ENCODE data around the gene CTDP1.

The CTDP1 gene

GRCh38 chr18:79662034-79662433 is 17.6 kb upstream of the CTDP1 start:
- Histone ChIP-seq H3K27me3 (ENCODE audit: insufficient read depth, low read length, poor library complexity, severe bottlenecking) (no peaks in the 10 kb centered on the region), H3F3A (ENCODE audit: low read depth) (no peaks in the 10 kb centered on the region), H3K9me3 (ENCODE audit: insufficient read depth, low read depth, low read length) (peaks cover 2% of the 10 kb centered on the region; the same call in 1 of the 2 replicates)

DNA sequence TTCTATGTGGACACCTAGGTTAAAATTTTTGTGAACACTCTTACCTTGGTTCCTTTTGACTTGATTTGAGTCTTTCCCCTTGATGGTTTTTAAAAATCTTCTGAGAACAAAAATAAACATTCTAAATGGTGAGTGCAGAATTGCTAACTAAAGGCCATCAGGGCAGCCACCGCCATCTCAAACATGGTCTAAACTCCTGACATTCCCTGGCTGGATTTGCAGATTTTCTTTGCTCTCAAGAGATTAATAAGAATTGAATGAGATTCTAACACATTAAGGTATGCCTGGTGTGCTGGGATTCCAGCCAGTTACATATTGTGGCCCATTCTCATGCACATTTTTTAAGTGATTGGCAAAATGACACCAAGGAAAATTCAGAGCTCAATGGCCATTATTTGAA is 17.2 kb upstream of the CTDP1 start:
- no peaks in the 10 kb centered on the region for H3F3A ChIP-seq (ENCODE audit: low read depth)
- no peaks in the 10 kb centered on the region for H3K9me2 ChIP-seq (replicated peaks; ENCODE audit: low read depth, low read length)
- no peak for TF ChIP-seq CTCF (conservative IDR thresholded peaks at IDR 0.05; ENCODE audit: low read length)
- TF ChIP-seq EZH2phosphoT487 (IDR thresholded peaks at IDR 0.05; ENCODE audit: borderline replicate concordance): no peak
- no peaks in the 10 kb centered on the region for H4K20me1 ChIP-seq (ENCODE audit: insufficient read depth, low read length, poor library complexity, severe bottlenecking)
- no peaks in the 10 kb centered on the region for H3K36me3 ChIP-seq (ENCODE audit: insufficient read depth, low read length)
- no peak overlapping the region for H3K4me2 ChIP-seq (ENCODE audit: low read depth, low read length, poor library complexity, severe bottlenecking)
- no peak overlapping the region for H2AFZ ChIP-seq (ENCODE audit: low read length)
- H3K27me3 ChIP-seq (ENCODE audit: insufficient read depth, low read length, poor library complexity, severe bottlenecking): no peaks in the 10 kb centered on the region
- H3K9ac ChIP-seq (ENCODE audit: low read depth, low read length, poor library complexity, severe bottlenecking): no peak overlapping the region
- peaks cover 2% of the 10 kb centered on the region; the same call in 1 of the 2 replicates for H3K9me3 ChIP-seq (ENCODE audit: insufficient read depth, low read depth, low read length)
- H3K4me1 ChIP-seq (ENCODE audit: insufficient read depth, low read length, poor library complexity, severe bottlenecking): peaks cover 10% of the 10 kb centered on the region
- no peak overlapping the region for H3K4me3 ChIP-seq (ENCODE audit: low read length, poor library complexity, severe bottlenecking)
- no peaks in the 10 kb centered on the region for H3K79me2 ChIP-seq (ENCODE audit: insufficient read depth, low read length)

More at GRCh38 chr18:79662034-79662433, 17.6 kb upstream of the CTDP1 start:
- H3K9ac ChIP-seq (ENCODE audit: low read depth, low read length, poor library complexity, severe bottlenecking): no peak overlapping the region
- H3K9me2 ChIP-seq (replicated peaks; ENCODE audit: low read depth, low read length): no peaks in the 10 kb centered on the region
- no peaks in the 10 kb centered on the region for H3K79me2 ChIP-seq (ENCODE audit: insufficient read depth, low read length)
- no peak overlapping the region for H3K4me2 ChIP-seq (ENCODE audit: low read depth, low read length, poor library complexity, severe bottlenecking)
- no peak overlapping the region for H3K4me3 ChIP-seq (ENCODE audit: low read length, poor library complexity, severe bottlenecking)
- H4K20me1 ChIP-seq (ENCODE audit: insufficient read depth, low read length, poor library complexity, severe bottlenecking): no peaks in the 10 kb centered on the region
- TF ChIP-seq CTCF (conservative IDR thresholded peaks at IDR 0.05; ENCODE audit: low read length) (no peak), EZH2phosphoT487 (IDR thresholded peaks at IDR 0.05; ENCODE audit: borderline replicate concordance) (no peak)
- no peak overlapping the region for H2AFZ ChIP-seq (ENCODE audit: low read length)
- no peaks in the 10 kb centered on the region for H3K36me3 ChIP-seq (ENCODE audit: insufficient read depth, low read length)
- peaks cover 10% of the 10 kb centered on the region for H3K4me1 ChIP-seq (ENCODE audit: insufficient read depth, low read length, poor library complexity, severe bottlenecking)

DNA sequence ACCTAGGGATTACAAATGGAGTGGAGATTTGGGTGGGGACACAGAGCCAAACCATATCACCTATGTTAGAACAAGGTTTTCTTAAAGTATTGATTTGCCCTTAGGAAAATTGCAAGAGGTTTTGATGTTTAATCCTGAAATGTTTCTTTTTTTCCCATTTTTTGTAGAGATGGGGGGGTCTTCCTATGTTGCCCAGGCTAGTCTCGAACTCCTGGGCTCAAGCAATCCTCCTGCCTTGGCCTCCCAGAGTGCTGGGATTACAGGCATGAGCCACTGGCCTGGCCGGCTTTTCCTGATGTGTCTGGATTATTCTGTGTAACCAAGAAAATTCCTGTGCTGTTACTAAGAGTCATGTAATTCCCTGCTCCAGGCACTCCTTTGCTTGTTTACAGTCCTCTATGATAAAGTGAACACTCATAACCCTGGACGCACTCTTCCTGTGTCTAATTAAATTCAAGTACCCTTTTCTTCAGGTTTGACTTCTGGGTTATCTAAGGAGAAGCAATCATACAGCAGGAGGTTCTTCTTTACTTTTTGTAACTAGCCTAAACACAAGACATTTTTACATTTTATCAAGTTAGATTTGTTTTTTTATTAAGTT is 15.0 kb upstream of the CTDP1 start:
- TF ChIP-seq CTCF (conservative IDR thresholded peaks at IDR 0.05; ENCODE audit: low read length) (no peak), EZH2phosphoT487 (IDR thresholded peaks at IDR 0.05; ENCODE audit: borderline replicate concordance) (no peak)
- no peaks in the 10 kb centered on the region for H3K9me2 ChIP-seq (replicated peaks; ENCODE audit: low read depth, low read length)
- no peaks in the 10 kb centered on the region for H3K27me3 ChIP-seq (ENCODE audit: insufficient read depth, low read length, poor library complexity, severe bottlenecking)
- H3K4me3 ChIP-seq (ENCODE audit: low read length, poor library complexity, severe bottlenecking): no peak overlapping the region
- H3K4me1 ChIP-seq (ENCODE audit: insufficient read depth, low read length, poor library complexity, severe bottlenecking): no peaks in the 10 kb centered on the region
- H3F3A ChIP-seq (ENCODE audit: low read depth): no peaks in the 10 kb centered on the region
- peaks cover 2% of the 10 kb centered on the region; the same call in 1 of the 2 replicates for H3K9me3 ChIP-seq (ENCODE audit: insufficient read depth, low read depth, low read length)
- no peak overlapping the region for H3K4me2 ChIP-seq (ENCODE audit: low read depth, low read length, poor library complexity, severe bottlenecking)
- no peaks in the 10 kb centered on the region for H3K79me2 ChIP-seq (ENCODE audit: insufficient read depth, low read length)
- no peak overlapping the region for H3K9ac ChIP-seq (ENCODE audit: low read depth, low read length, poor library complexity, severe bottlenecking)
- H3K36me3 ChIP-seq (ENCODE audit: insufficient read depth, low read length): no peaks in the 10 kb centered on the region
- no peak overlapping the region for H2AFZ ChIP-seq (ENCODE audit: low read length)
- no peaks in the 10 kb centered on the region for H4K20me1 ChIP-seq (ENCODE audit: insufficient read depth, low read length, poor library complexity, severe bottlenecking)

All from Loucy (cell line).